Astrocyte of the spinal cord (primary cell): ENCODE measurements around the gene ATG4B.
A peak's percentile ranks its signal among the peaks of the same experiment; 100 is the strongest.

ENCODE experiments used
- DNase-seq: peaks from one replicate; pipeline ENCODE4 v3.0.0; 2011; ENCODE audit warnings: low read depth, low spot score
- H3K4me3 ChIP-seq: 2 replicates; pipeline ENCODE4 v1.5.1; 2011; ENCODE audit warnings: low read depth, mild to moderate bottlenecking, low read length, moderate library complexity
- CTCF ChIP-seq: IDR thresholded peaks from 2 replicates; pipeline ENCODE4 v1.5.1; 2012; ENCODE audit warnings: low read depth, mild to moderate bottlenecking, low read length, inconsistent platforms
- in situ Hi-C: cut with HindIII; loops from 2 replicates; pipeline ENCODE4 v1.10.0; 2017; ENCODE audit warnings: low sequenced_read_pairs

The ATG4B gene

GRCh38 chr2:241635756-241636155 lies 1.7 kb upstream of the ATG4B start:
- H3K4me3 ChIP-seq = peak overlapping the region; percentile 75
- in situ Hi-C loops = no loop called here
- TF ChIP-seq CTCF = no peak
- DNase-seq = no peak

- in situ Hi-C loops = no loop called here
- H3K4me3 ChIP-seq = peak overlapping the region; percentile 75
- peak; percentile 32 for DNase-seq
- no peak for TF ChIP-seq CTCF
Measured at GRCh38 chr2:241636182-241637017, 1.1 kb upstream of the ATG4B start.

- peak; percentile 8 for DNase-seq
- H3K4me3 ChIP-seq = peak overlapping the region; percentile 75
- in situ Hi-C loops = no loop called here
- no peak for TF ChIP-seq CTCF
Measured at GRCh38 chr2:241637795-241638660, 535 bp downstream of the ATG4B start.

- in situ Hi-C loops = no loop called here
- DNase-seq = no peak
- no peak overlapping the region for H3K4me3 ChIP-seq
- no peak for TF ChIP-seq CTCF
Measured at GRCh38 chr2:241638940-241639339, 1.4 kb downstream of the ATG4B start.

GRCh38 chr2:241639385-241639784 lies 1.9 kb downstream of the ATG4B start:
- no peak overlapping the region for H3K4me3 ChIP-seq

More at GRCh38 chr2:241639385-241639784, 1.9 kb downstream of the ATG4B start:
- no peak for DNase-seq
- TF ChIP-seq CTCF = no peak
- in situ Hi-C loops = no loop called here
